ENCODE data around the gene SYT14.
"Not testable (repeated sequence)": the region's sequence is repeated elsewhere in the genome, so short reads cannot be mapped to it uniquely, and the experiment has no call there.

The SYT14 gene

GRCh38 chr1:209936125-209936524, 1.9 kb upstream of the SYT14 start:
- DNase-seq (ENCODE audit: low read depth in 2 of 2, low spot score in 1 of 2), result no peak

DNA sequence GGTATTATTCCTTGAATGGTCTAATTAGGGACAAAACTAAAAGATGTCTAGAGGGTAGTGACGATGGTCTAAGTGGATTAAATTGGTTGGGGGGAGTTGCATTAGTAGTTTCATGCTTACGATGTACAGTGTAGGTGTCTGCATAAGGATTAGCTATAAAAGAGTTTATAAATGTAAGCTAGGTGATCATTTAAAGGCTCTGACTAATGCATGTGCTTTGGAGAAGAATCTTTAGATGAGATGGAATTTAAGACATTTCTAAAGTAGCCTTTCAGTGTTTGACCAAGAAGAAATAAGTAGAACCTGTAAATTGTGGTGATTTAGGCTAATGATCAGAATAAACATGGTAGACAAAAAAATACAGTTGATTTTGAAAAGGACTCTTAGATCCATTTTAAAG, 7.4 kb downstream of the SYT14 start:
- no peak for DNase-seq (ENCODE audit: low read depth in 2 of 2, low spot score in 1 of 2)

GRCh38 chr1:209948155-209948554, 10.1 kb downstream of the SYT14 start:
- DNase-seq (ENCODE audit: low read depth in 2 of 2, low spot score in 1 of 2), result no peak

GRCh38 chr1:209956116-209956515, 18.1 kb downstream of the SYT14 start:
- DNase-seq (ENCODE audit: low read depth in 2 of 2, low spot score in 1 of 2), result no peak

DNA sequence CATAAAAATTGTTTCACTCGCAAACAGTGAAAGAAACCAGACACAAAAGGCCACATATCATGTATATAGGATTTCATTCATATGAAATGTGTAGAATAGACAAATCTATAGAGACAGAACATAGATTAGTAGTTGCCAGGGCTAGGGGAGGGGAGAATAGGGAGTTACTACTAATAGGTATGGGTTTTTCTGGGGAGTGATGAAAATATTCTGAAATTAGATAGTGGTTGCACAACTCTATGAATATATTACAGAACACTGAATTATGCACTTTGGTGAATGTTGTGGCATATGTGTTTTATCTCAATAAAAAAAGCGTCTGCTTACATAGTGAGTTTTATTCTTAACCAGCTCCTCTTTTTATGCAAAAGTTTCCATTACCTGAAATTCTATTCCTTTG, 21.6 kb downstream of the SYT14 start:
- DNase-seq (ENCODE audit: low read depth in 2 of 2, low spot score in 1 of 2), result no peak

- no peak for DNase-seq (ENCODE audit: low read depth in 2 of 2, low spot score in 1 of 2)
Measured at GRCh38 chr1:209960926-209961325, 22.9 kb downstream of the SYT14 start.

DNA sequence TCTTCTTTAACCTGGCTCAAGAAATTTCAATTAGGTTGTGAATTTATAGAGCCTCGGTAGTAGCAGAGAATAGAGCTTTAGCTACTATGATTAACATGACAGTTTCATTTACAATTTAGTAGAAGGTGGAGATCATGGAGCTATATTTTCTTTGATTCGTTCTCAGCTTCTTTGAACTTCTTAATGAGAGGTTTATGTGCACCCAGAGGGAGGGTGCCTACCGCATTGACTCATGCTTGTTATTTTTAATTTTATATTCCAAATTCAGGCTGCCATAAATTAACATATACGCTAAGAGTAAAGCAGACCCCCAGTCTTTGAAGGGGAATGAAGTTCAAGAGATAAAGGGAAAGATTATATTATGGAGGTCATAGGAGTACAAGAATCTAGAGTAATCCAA, 24.4 kb downstream of the SYT14 start:
- DNase-seq (ENCODE audit: low read depth in 2 of 2, low spot score in 1 of 2), result no peak

DNA sequence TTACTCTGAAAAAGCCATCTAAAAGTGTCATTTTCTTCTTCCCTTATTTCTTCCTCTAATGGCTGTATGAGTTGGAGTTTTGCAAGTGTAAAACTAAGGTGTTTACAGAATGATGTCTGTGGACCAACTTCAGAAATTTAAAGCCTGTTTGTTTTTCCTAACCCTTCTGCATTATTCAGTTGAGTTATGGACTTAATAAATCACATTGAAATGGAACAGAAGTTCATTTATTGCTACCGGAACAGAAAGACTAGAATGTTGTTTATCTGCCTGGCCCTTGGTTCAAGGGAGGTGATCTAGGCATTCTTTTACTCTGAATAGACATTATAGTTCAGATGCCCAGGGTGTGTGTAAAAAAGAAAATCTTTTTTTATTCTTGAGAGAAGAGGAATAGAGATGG, 24.8 kb downstream of the SYT14 start:
- DNase-seq (ENCODE audit: low read depth in 2 of 2, low spot score in 1 of 2), result no peak

- no peak for DNase-seq (ENCODE audit: low read depth in 2 of 2, low spot score in 1 of 2)
Measured at GRCh38 chr1:209965996-209966395, 28.0 kb downstream of the SYT14 start.

GRCh38 chr1:209978721-209979120, 40.7 kb downstream of the SYT14 start:
- not testable (repeated sequence) for DNase-seq (ENCODE audit: low read depth in 2 of 2, low spot score in 1 of 2)

DNA sequence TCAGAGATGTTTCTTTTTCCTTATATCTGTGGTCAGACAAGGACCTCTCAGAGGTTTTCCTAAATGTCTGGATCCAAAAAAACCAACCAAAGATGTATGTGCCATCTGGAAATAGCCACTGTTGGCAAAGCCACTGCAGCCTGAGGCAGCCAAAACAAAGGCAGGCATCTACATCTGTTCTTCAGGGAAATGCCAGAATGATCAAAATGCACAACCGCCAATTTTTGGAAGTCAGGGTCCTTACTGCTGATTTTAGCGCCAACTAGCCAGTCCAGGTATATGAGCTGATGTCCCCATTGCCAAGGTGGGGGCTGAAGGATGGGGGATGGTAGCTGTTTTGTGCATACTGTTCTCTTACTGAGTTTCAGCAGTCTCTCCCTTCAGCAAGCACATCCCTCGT, 45.9 kb downstream of the SYT14 start:
- DNase-seq (ENCODE audit: low read depth in 2 of 2, low spot score in 1 of 2), result no peak

- no peak for DNase-seq (ENCODE audit: low read depth in 2 of 2, low spot score in 1 of 2)
Measured at GRCh38 chr1:209985002-209985401, 47.0 kb downstream of the SYT14 start.

DNA sequence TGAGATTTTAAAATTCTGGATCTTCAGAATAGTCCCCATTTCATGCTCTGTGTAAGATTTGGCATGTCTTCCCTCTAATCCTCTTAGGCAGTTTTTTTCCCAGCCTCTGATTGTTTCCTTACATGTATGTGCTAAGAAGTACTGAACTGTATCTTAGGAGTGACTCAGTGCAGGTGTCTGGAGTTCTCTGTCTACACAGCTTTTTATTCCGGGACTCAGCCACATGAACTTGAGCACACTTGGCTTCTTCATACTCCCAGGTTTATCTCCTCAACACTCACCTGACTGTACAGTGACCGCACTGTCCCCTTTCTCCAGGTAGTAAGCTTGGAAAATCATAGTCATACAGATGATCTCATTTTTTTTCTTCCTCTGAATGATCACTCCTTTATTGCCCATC, 50.7 kb downstream of the SYT14 start:
- DNase-seq (ENCODE audit: low read depth in 2 of 2, low spot score in 1 of 2), result no peak

DNA sequence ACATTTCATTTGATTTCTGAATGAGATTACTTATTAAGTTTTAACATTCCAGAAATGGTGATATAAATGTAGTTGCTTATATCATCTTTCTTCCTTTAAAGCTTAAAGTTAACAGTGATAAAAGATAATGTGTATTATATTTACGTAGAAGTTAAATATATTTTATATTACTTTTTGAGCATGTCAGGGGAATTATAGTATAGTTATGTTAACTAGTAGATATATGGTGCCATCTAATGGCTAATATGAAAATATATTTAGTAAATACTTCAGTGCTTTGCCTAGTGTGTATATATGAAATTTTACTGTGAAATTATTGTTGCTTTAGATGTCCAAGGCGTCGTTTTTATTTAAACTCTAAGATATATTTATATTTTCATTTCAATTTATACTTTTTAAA, 51.5 kb downstream of the SYT14 start:
- no peak for DNase-seq (ENCODE audit: low read depth in 2 of 2, low spot score in 1 of 2)

GRCh38 chr1:209993061-209993830, 55.2 kb downstream of the SYT14 start:
- DNase-seq (ENCODE audit: low read depth in 2 of 2, low spot score in 1 of 2), result no peak

DNA sequence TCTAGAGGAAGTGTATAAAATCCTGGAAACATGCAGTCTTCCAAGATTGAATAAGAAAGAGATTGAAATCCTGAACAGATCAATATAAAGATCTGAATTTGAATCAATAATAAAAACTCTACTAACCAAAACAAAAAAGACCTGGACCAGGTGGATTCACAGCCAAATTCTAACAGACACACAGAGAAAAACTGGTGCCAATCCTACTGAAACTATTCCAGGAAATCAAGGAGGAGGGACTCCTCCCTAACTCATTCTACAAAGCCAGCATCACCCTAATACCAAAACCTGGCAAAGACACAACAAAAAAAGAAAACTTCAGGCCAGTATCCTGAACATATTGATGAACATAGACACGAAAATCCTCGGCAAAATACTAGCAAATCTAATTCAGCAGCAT, 58.3 kb downstream of the SYT14 start:
- no peak for DNase-seq (ENCODE audit: low read depth in 2 of 2, low spot score in 1 of 2)

DNA sequence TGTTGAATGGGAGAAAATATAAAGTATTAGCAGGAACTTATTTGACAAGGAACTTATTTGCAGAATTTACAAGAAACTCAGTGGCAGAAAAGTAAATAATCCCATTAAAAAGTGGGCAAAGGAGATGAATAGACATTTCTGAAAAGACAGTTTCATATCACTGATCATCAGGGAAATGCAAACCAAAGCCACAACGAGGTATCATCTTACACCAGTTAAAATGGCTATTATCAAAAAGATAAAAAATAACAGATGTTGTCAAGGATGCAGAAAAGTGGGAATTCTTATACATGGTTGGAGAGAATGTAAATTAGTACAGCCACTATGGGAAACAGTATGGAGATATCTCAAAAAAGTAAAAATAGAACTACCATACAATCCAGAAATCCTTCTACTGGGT, 61.0 kb downstream of the SYT14 start:
- DNase-seq (ENCODE audit: low read depth in 2 of 2, low spot score in 1 of 2), result no peak

GRCh38 chr1:210001751-210002150, 63.7 kb downstream of the SYT14 start:
- DNase-seq (ENCODE audit: low read depth in 2 of 2, low spot score in 1 of 2), result no peak

- no peak for DNase-seq (ENCODE audit: low read depth in 2 of 2, low spot score in 1 of 2)
Measured at GRCh38 chr1:210003501-210003900, 65.5 kb downstream of the SYT14 start.

GRCh38 chr1:210010161-210010560, 72.1 kb downstream of the SYT14 start:
- no peak for DNase-seq (ENCODE audit: low read depth in 2 of 2, low spot score in 1 of 2)

- DNase-seq (ENCODE audit: low read depth in 2 of 2, low spot score in 1 of 2), result no peak
Measured at GRCh38 chr1:210021145-210021860, 83.3 kb downstream of the SYT14 start.

- no peak for DNase-seq (ENCODE audit: low read depth in 2 of 2, low spot score in 1 of 2)
Measured at GRCh38 chr1:210022044-210022443, 84.0 kb downstream of the SYT14 start.

DNA sequence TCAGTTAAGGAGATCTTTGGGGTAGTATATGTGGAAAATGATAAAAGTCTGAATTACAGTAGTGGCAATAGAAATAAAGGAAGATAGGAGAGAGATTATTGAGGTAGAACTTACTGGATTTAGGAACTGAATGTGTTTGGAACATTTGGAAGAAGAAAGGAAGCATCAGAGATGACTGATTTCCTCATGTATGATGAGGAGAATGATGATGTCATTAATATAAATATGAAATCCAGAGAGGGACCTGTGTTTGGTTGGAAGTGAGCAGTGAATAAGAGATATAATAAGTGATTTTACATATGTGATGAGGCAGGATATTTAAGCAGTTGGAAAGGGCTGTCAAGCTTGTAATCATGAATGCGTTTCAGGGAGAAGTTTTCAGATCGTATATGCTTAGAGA, 86.3 kb downstream of the SYT14 start:
- DNase-seq (ENCODE audit: low read depth in 2 of 2, low spot score in 1 of 2), result no peak
